ENCODE results near the gene ALCAM. TPM values are rescaled to one million over a fixed set of nuclear protein-coding genes. Genes with fewer than 3 reads are reported as not detected.

Gene ALCAM
- total and polyA plus RNA-seq, 2 donors (not counting 3 experiments of a cell fraction or from before 2014, with no cell fraction given): 46.3 to 118 TPM

DNA sequence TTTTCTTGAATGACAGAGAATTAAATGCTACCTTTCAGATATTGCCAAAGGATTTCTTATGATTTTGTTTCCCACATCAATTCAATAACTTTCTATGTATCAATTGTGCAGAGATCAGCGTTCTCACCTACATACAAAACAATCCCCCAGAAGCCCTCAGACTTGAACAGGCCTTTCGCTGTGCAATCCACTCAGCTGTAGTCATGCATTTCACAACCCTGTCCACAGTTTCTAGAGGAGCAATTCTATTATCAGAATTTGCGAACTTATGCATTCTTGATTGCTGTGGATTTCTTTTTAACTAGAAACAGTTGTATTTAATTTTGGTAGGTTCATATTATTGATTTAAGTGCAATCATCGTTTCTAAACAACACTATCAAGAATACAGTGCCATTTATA is 13.7 kb upstream of the ALCAM start:
- no peak overlapping the region for H2AFZ ChIP-seq (ENCODE audit: low read depth, low read length)
- peaks cover 46% of the 10 kb centered on the region for H3K4me1 ChIP-seq (ENCODE audit: control insufficient read depth, extremely low read depth, insufficient read depth, low read length)
- no peaks in the 10 kb centered on the region for H3K27me3 ChIP-seq (ENCODE audit: control insufficient read depth in 2 of 2, insufficient read depth in 2 of 2, low read length in 2 of 2)
- H3K79me2 ChIP-seq (ENCODE audit: control insufficient read depth, insufficient read depth, low read length): no peaks in the 10 kb centered on the region
- dilution Hi-C loops (cut with MboI; ENCODE audit: extremely low pct_ligation_motif_present, low sequenced_read_pairs) (no loop called here), intact Hi-C loops (cut with micrococcal nuclease) (loop anchor here (1.0 to 5.0 kb wide), 3 partner anchors 9 to 76 kb away; no protein-coding TSS in a partner anchor)
- H4K20me1 ChIP-seq (replicated peaks; ENCODE audit: control insufficient read depth, extremely low read depth, insufficient read depth, low read length): no peaks in the 10 kb centered on the region
- no TSS peak for BruUV-seq (replicated peaks)
- no peak overlapping the region for H3K4me3 ChIP-seq (replicated peaks in 1 of 3; ENCODE audit: insufficient read depth in 1 of 3, low read depth in 1 of 3, low read length in 3 of 3)
- H3K4me2 ChIP-seq (ENCODE audit: insufficient read depth, low read length): peak overlapping the region; percentile 40
- ChIA-PET CTCF (interaction anchor here (1.4 kb wide), 1 partner anchor 9 kb away, joined by 4 read pairs; no protein-coding TSS in a partner anchor), POLR2A (interaction anchor here (1.3 kb wide), 1 partner anchor 13 kb away, joined by 3 read pairs; the partner anchor contains the start of gene ALCAM)
- FAIRE-seq (no peak), DNase-seq (ENCODE audit: low read depth, low spot score) (no peak)
- no peak overlapping the region for H3K9ac ChIP-seq (replicated peaks; ENCODE audit: extremely low read depth, insufficient read depth, low read length)
- no peaks in the 10 kb centered on the region for H3K9me1 ChIP-seq (replicated peaks; ENCODE audit: control insufficient read depth, extremely low read depth, insufficient read depth, low read length)
- TF ChIP-seq, protein P1, sequence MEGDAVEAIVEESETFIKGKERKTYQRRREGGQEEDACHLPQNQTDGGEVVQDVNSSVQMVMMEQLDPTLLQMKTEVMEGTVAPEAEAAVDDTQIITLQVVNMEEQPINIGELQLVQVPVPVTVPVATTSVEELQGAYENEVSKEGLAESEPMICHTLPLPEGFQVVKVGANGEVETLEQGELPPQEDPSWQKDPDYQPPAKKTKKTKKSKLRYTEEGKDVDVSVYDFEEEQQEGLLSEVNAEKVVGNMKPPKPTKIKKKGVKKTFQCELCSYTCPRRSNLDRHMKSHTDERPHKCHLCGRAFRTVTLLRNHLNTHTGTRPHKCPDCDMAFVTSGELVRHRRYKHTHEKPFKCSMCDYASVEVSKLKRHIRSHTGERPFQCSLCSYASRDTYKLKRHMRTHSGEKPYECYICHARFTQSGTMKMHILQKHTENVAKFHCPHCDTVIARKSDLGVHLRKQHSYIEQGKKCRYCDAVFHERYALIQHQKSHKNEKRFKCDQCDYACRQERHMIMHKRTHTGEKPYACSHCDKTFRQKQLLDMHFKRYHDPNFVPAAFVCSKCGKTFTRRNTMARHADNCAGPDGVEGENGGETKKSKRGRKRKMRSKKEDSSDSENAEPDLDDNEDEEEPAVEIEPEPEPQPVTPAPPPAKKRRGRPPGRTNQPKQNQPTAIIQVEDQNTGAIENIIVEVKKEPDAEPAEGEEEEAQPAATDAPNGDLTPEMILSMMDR (IDR thresholded peaks at IDR 0.05; ENCODE audit: extremely low read depth in 1 of 2, insufficient read depth in 1 of 2, low read depth in 1 of 2, low read length in 2 of 2): no peak
- TF ChIP-seq JUN (IDR thresholded peaks at IDR 0.05; ENCODE audit: borderline replicate concordance, insufficient read depth, insufficient read length, low read depth) (no peak), POLR2AphosphoS5 (IDR thresholded peaks at IDR 0.05; ENCODE audit: insufficient read depth, low read depth, low read length) (no peak), FOS (IDR thresholded peaks at IDR 0.05; ENCODE audit: borderline replicate concordance, insufficient read depth, low read length) (no peak), EZH2 (IDR thresholded peaks at IDR 0.05; ENCODE audit: borderline replicate concordance, low read depth, low read length, severe bottlenecking) (no peak), POLR2A (IDR thresholded peaks at IDR 0.05; ENCODE audit: low read depth, low read length) (no peak), GATA2 (IDR thresholded peaks at IDR 0.05; ENCODE audit: insufficient read depth, insufficient read length, low read depth, low read length) (no peak), MYC (IDR thresholded peaks at IDR 0.05; ENCODE audit: low read depth, low read length) (no peak)
- TF ChIP-seq, protein P2, sequence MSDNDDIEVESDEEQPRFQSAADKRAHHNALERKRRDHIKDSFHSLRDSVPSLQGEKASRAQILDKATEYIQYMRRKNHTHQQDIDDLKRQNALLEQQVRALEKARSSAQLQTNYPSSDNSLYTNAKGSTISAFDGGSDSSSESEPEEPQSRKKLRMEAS (IDR thresholded peaks at IDR 0.05; ENCODE audit: insufficient read depth, insufficient read length): no peak
- no peaks in the 10 kb centered on the region for H3K9me3 ChIP-seq (replicated peaks; ENCODE audit: control insufficient read depth, insufficient read depth, low read length)
- H3K27ac ChIP-seq (ENCODE audit: insufficient read depth, low read depth, low read length): peak overlapping the region; percentile 78
- no peaks in the 10 kb centered on the region for H3K36me3 ChIP-seq (ENCODE audit: control insufficient read depth in 2 of 2, extremely low read depth in 1 of 2, insufficient read depth in 2 of 2, low read length in 2 of 2)
